GM12801 (cell line): ENCODE results near the gene CATSPERE.

Experiments used
- TF ChIP-seq, protein P1 (sequence below): IDR thresholded peaks from one replicate; pipeline ENCODE4 v1.5.1; 2011; ENCODE audit warnings: control low read depth; ENCODE audit not compliant: insufficient read length; ENCODE audit errors: extremely low read depth

CATSPERE gene

DNA sequence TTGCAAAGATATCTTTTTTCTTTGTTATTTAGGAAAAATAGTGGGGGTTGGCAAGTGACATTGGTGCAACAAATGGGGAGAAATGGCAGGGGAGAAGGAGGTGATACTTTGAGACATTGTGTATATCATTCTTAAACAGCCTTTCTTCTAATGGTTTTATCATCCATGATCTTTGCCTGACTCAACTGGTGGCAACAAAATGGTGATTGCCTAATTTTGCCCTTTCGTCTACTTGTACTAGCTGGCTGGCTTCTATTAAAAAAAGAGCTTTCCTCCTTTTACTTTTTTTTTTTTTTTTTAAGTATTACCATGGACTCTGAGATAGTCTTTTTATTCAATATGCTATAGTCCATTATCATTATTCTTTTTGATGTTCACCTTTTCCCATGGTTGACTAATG, 219.6 kb downstream of the CATSPERE start:
- TF ChIP-seq, protein P1, sequence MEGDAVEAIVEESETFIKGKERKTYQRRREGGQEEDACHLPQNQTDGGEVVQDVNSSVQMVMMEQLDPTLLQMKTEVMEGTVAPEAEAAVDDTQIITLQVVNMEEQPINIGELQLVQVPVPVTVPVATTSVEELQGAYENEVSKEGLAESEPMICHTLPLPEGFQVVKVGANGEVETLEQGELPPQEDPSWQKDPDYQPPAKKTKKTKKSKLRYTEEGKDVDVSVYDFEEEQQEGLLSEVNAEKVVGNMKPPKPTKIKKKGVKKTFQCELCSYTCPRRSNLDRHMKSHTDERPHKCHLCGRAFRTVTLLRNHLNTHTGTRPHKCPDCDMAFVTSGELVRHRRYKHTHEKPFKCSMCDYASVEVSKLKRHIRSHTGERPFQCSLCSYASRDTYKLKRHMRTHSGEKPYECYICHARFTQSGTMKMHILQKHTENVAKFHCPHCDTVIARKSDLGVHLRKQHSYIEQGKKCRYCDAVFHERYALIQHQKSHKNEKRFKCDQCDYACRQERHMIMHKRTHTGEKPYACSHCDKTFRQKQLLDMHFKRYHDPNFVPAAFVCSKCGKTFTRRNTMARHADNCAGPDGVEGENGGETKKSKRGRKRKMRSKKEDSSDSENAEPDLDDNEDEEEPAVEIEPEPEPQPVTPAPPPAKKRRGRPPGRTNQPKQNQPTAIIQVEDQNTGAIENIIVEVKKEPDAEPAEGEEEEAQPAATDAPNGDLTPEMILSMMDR = no peak
